ENCODE measurements around the gene FAM13B.
"Not testable (repeated sequence)": the region's sequence is repeated elsewhere in the genome, so short reads cannot be mapped to it uniquely, and the experiment has no call there.

FAM13B gene

DNA sequence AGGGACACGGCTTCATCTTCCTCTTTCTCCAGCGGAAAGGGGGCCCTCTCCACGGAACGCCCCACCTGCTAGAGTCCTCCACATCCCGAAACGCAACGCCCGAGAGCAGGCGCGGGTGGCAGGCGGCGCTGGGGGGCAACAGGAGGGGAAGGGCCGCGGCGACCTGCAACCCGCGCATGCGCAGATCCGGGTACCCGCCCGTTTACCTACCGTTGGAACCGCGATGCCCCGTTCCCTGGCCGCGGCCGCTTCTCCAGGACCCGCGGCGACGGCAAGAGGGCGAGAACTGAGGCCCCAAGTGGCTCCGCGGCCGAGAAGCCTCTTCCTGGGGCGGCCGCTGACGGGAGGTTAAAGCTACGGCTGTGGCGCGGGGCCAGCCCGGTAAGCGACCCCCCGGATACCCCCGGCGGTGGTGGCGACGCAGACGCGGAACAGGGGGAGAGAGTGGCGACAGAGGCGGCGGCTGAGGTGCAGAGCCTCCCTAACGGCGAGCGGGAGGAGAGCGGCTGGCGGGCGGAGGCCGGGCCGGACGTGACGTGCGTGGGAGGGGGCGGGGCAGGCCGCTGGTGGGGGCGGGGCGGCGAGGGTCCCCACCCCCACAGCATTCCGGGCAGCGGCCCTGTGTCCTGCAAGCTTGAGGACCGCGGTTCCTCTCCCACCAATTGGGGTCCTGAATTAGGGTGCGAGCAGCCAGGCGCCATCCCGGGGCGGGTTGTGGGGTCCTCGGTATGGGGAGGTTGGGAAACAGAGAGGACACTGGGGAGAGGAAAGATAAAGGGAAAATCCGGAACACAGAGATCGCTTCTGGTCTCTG lies at the start of gene FAM13B:
TSS of gene FAM13B (minus strand) at position 508 of the 814 bp plus-strand sequence. CDS start 13,968 bp downstream, outside the sequence.
- DNase-seq, result peak; percentile 54 to 58

DNA sequence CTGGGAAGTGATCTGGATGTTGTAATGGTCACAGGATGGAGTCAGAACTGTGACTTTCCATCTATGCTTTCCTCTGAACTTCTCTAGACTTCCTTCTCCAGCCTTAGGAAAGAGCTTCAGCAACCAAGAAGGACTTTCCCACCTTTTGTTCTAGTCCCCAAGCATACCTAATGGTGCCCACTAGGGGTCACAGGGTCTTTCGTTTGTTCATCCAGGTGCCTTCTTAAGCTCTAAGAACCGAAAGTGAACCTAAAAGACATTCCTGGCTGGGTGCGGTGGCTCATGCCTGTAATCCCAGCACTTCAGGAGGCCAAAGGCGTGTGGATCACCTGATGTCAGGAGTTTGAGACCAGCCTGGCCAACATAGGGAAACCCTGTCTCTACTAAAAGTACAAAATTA lies 49.2 kb upstream of the FAM13B start:
- DNase-seq, result no peak

DNA sequence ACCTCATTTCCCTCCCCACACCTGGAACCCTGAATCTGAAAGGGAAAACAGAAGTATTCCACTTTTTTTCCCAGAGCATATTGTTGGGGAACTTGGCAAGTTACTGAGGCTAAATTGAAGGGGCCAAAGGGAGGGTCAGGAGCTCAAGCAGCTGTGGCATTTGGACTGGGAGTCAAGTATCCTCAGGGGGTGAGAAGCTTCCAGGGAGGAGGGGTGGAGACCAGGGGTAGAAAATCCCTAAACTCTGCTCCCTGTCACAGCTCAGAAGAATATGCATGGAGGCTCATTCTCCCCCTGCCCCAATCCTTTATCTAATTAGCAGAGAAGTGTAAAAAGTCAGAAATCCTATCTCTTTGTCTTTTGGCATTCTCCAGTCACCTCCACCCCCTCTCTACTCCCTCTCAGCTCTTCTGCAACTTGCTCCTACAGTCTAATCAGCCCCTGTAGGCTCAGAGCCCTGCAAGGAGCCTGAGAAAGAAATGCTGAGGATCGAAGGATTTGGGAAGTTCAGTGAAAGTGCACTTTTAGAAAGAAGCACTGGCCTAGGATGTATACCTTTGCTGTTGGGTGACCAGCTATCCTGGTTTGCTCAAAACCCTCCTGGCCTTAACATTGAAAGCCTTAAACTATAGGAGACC lies 45.2 kb upstream of the FAM13B start:
- no peak for DNase-seq

DNA sequence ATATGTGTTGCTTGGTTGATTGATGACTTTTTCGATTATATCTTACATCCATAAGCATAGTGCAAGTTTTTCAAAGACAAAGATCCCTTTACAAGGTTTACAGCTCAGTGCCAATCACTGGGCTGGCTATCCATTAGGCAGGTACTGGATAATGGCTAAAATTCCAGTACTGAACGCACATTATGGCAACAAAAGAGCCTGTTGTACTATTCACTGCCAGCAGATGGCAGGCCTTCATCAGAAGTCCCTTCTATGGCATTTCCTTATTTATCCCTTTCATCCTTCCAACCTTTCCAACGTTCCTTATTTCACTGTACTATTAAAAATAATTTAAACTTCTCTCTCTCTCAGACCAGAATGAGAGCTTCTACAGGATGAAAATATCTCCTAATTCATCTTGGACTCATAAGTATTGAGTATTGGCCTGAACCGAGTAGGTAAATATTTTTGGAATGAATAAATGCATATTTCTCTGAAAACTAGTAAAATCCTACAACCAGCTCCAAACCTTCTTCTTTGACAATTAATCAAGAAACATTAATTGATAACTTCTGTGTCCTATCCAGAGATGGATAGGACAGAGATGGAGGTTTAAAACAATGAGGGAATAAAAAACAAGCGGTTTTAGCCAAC lies 44.3 kb upstream of the FAM13B start:
- peak; percentile 14 to 32 for DNase-seq

DNA sequence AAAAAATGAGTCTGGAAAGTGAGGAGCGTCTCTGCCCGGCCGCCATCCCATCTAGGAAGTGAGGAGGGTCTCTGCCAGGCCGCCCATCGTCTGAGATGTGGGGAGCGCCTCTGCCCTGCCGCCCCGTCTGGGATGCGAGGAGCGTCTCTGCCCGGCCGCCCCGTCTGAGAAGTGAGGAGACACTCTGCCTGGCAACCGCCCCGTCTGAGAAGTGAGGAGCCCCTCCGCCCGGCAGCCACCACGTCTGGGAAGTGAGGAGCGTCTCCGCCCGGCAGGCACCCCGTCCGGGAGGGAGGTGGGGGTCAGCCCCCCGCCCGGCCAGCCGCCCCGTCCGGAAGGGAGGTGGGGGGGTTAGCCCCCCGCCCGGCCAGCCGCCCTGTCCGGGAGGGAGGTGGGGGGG lies 37.1 kb upstream of the FAM13B start:
- not testable (repeated sequence) for DNase-seq

DNA sequence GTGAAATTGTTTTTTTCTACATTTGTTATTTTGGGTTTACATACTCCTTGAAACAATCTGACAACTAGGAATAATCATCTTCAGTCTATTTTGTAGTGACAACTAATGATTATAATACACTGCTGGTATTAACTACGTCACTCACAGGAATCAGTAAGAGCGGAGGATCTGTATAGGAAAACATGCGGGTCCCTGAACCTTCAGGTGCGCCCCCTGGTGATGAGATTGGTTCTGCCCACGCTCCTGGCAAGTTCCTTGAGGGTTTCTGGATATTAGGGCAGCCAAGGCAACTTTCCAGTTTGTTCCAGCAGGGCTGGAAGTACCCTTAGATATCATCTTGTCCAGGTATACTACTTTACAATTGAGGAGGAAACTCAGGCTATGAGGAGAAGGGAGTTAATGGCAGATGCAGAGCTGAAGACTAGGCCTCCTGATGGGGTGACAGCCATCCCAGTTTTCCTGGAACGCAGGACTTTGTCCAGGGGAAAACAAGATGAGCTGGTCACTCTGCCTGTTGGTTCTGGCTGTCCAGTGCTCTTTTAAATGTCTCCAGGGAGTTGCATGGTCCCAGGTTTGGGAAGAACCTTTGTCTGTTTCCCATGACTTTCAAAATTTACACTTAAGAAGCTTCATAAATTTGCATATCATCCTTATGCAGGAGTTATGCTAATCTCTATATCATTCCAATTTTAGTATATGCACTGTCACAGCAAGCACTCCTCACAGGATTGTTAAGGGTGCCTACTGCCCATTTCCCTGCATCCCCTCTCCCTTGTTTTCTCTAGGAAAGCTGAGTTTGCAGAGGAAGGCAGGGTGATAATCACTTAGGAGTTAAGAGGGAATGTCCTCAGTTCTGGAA lies 36.1 kb upstream of the FAM13B start:
- peak in 1 of 2 experiments; percentile 33 for DNase-seq

DNA sequence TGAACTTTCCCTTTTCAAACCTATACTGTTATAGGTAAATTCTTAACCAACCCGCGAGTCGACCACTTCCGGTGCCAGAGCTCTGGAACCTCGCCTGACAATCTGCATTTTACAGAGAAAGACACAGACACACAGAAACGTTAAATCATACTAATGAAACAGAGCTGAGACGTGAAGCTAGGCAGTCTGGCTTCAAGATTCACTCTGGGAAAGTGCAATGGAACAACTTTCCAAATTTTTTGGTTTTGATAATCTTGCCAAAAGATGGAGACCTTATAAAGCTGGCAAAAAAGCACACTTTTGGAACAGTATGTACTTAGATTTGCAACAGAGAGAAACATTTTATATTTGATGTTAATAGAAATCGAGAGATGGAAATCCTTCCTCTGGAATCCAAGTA lies 35.1 kb upstream of the FAM13B start:
- no peak for DNase-seq

DNA sequence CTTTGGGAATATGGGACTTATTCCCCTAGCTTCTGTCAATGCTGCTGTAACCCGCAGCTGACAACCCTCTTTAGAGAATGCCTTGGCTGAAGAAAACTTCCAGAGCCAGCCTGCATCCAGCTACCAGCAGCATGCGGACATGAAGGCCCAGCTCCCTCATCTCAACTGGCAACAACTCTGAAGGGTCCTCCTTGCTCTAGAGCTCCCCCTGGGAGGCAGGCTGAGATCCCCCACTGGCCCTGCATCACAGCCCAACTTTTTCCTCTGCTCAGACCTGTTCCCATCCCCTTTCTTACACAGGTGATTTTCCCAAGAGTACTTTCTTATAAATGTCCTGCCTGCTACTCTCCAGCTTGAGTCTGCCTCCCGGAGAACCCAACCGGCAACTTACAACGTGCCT lies 32.2 kb upstream of the FAM13B start:
- no peak for DNase-seq

DNA sequence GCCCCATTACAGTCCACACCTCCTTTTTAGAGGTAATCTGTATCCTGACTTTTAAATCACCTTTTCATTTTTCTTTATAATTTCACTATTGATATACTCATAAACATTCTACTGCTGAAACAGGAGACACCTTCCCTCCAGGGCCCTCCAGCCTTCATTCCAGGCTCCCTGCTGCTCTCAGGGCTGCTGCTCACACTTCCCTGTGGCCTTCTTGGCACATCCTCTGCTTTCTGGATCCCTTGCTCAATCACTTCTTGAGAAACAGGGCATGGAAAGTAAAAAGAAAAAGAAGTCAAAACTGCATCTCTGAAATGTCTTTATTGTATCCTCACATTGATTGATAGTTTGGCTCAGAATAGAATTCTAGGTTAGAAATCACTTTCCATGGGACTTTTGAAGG lies 31.6 kb upstream of the FAM13B start:
- no peak for DNase-seq

DNA sequence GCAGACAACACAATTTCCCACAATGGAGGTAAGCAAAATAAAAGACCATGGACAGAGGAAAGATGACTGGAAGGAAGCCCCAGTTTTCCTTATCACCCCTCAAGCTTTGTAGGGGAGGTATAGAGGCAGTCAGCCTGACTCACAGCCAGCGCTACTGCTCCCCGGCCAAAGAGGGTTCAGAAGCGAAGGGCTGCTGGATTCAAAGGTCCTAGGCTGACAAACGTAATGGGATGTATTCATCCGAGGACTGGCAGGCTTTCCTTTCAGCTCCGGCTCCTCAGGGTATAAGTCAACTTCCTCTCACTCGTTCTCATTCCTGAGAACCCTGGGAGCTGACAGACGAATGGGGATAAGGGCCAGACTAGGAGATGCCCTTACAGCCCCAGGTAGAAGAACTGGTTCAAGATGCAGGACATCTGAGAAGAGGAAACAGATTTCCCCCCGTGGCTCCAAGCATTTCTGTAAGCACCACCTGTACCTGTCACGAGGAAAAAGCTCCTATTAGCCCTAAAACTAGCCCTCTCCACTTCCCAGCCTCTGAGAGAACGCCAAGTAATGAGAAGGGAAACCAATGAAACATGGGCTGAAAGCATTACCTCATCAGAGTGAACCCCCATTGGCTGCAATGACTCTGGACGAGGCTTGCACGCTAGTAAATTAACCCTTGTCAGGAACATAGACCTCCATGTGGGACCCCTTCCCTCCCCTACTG lies 22.1 kb upstream of the FAM13B start:
- no peak for DNase-seq

DNA sequence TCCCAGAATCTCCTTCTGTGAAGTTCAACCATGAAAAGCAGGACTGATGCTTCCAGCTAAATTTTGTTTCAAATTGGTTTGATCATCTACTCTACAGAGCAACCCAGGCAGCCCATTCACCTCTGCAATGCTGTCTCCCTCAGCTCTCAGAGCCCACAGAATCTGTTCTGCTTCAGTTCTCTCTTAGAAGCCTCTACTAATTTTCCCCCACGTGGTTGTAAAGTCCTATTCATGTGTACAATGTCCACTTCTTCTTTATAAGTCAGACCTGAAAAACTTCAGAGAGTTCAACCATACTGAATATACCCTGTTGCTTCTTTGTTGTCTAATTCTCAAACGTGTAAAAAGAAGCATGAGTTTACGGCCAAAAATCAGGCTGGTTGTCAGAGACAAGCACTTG lies 21.3 kb upstream of the FAM13B start:
- no peak for DNase-seq

DNA sequence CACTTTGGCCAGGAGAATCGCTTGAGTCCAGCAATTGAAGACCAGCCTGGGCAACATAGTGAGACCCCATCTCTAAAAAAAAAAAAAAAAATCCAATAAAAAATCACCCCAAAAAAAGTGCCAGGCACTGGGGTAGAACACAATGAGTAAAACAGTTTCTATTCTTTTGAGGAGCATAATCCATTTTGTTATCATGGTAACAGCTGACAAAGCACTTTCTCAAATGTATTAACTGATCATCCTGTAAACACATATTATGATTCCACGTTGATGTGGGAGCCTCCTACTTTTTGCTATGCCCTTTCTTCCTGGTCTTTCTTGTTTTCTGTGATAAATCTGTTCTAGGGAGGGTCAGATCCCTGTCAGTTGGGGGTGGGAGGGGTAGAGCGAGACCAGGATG lies 20.7 kb upstream of the FAM13B start:
- no peak for DNase-seq

DNA sequence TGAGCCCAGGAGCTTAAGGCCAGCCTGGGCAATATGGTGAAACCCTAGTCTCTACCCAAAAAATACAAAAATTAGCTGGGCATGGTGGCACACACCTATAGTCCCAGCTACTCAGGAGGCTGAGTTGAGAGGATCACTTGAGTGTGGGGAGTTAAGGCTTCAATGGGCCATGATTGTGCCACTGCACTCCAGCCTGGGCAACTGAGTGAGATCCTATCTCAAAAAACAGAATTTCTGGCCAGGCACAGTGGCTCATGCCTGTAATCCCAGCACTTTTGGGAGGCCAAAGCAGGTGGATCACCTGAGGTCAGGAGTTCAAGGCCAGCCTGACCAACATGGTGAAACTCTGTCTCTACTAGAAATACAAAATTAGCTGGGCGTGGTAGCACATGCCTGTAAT lies 19.8 kb upstream of the FAM13B start:
- not testable (repeated sequence) for DNase-seq

DNA sequence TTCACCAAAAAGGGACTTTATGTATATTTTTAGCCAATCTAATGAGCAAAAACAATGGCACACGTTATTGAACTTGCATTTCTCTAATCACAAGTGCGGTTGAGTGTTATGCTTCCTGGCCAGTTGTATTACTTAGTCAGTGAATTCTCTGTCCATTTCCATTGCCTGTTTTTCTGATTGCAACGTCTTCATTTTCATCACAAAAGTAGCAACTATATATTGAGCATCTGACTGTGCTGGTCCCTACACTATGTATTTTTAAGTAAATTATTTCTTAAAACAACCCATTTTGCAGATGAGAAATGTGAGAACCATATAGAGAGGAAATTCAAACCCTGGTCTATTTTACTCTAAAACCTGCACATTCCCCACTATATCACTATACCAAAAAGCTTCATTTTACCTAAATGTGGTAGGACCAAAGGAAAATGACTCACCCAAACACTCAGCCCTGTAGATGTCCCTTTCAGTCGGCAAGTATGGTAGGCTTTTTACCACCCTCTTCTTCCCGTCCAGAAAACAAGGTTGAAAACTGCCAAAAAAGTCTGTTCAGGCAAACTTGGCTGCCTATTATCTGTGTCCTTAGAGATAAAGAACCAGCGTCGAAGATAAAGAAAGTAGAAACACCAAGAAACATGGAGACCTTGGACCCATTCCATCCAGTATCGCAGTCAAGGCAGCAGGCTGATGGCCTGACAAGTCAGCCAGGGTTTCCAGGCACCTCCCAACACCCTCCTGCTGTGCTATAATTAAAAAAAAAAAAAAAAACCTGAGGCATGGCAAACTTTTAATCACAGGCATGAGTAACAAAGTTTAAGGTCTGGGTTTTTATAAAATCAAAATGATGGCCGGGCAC lies 18.8 kb upstream of the FAM13B start:
- no peak for DNase-seq

DNA sequence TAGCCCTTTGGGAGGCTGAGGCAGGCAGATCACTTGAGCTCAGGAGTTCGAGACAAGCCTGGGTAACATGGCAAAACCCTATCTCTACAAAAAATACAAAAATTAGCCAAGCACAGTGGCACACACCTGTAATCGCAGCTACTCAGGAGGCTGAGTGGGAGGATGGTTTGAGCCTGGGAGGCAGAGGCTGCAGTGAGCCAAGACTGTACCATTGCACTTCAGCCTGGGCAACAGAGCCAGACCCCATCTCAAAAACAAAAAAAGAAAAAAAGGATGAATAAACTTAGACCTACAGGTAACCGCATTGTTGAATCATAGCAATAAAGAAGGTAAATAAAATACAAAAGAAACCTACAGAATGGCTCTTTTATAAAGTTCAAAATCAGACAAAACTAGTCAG lies 12.4 kb upstream of the FAM13B start:
- not testable (repeated sequence) for DNase-seq

DNA sequence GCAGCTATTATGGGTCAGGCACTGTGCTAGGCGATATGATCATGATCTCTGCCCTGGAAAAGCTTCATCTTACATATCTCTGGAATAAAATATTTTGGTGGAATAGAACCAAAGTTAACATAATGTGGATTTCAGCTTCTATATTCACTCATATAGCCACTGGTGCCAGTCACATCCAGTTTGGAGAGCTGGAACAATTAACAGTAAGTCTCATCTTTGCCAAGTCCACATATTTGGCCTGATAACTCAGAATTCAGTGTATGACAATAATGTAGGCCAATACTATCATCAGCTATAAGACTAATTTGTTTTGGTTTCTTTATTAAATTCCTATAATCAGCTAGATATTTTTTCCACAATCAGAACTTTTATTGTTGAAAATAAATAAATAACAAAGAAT lies 5.9 kb upstream of the FAM13B start:
- DNase-seq, result no peak

DNA sequence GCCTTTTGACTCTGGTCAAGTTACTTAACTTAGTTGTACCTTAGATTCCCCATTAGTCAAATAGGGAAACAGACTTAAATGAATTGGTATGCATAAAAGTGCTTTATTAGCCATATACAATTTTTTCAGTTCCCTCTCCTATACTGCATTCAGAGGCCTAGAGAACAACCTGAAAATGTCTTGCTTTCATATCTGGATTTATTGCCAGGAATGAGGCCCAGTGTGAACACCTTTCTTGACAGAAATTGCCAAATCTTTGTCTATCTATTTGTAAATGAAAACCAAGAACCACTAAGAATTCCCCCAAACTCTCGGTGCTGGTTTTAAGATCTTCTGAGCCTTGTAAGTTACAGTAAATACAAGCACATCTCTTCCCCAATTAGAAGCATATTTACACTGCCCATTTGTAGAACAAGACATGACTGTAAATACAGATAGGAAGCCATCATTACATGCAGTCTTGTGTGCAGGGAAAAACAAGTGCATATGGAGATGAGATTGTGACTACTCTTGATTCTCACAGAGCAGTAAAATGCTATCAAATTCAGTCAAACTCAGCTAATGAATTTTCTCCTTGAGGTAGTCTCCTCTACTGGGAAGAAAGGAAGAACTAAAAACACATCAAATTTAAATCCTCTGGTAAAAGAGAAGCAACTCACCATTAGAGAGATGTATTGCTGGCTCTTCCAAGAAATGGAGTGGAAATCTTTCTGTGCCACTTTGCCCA lies 5.2 kb upstream of the FAM13B start:
- DNase-seq, result no peak

DNA sequence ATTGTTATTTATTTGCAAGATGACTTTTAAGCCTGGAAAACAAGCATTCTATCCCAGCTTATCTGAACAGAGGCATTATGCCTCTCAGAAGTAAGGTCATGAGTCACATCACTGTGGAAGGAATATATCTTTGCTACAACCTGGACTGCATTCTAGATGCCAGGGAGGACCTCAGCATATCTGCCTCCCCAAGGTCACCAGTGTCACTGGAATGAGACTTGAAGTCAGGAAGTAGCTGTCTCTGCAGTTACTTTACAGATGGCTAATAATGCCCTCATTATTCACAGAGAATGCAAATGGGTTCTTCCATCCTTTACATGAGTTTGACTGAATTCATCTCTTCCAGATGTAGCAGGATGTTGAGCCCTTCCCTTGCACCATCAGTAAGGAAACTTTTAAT lies 4.4 kb upstream of the FAM13B start:
- DNase-seq, result no peak

DNA sequence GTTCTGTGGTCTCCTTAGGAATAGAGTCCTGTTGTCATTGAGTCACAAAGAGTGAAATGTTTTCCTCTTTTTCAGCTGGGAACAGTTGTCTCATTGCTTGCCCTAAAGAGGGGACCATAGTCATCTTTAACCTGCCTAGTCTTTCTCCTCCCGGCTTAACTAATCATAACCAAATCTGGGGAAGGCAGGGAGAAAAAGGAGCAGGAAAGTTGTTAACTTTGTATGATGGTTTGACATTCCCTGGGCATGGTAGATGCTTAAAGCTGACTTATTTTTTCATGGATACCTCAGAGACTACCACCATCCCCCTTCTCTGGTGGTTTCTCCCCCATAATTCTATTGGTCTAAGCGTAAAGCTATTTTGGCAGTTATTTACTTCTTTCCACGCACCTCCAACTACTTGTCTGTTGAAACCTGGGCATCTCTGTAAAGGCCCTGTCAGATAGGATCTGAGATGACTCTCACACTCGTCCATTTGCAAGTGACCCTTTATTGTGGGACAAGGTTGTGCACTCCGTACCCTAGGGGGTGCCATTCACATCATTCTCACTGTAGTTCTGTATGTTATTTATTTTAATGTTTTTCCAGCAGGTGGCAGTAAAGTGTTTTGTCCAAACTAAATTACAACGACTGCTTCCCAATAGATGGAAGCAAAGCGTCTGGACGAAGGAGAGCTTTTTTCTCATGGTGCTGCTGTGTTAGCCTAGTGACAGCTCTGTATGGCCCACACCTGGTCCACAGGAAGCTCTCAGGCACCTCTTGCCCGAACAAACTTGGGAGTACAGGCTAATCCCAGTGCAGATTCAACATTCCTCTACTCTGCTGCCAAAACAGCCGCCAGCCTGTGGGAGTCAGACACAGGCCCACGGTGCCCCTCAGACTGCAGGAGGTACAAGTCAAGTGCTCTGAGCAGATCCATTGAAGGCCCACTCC lies 3.0 kb upstream of the FAM13B start:
- peak in 1 of 2 experiments; percentile 63 for DNase-seq

DNA sequence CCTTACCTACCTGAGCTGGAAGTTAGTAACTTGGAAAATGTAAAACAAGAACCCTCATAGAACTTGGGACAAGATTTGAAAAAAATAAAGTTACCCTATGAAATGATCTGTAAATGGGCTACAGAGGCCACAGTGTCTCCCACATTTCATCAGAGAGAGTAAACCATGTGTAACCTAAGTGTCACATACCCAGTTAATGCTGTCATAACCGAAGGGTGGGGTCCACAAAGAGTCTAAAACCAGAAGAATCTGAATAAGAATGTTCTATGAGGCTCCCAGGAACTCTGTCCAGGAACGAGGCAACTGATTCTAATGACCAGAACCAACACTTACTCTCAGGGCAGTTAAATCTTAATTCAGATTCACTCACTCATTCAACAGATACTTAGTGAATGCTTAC lies 1.0 kb upstream of the FAM13B start:
- no peak for DNase-seq

All from NCI-H187 (cell line).